ENCODE measurements around the gene FAM186B.
A peak's percentile ranks its signal among the peaks of the same experiment; 100 is the strongest.

FAM186B gene

DNA sequence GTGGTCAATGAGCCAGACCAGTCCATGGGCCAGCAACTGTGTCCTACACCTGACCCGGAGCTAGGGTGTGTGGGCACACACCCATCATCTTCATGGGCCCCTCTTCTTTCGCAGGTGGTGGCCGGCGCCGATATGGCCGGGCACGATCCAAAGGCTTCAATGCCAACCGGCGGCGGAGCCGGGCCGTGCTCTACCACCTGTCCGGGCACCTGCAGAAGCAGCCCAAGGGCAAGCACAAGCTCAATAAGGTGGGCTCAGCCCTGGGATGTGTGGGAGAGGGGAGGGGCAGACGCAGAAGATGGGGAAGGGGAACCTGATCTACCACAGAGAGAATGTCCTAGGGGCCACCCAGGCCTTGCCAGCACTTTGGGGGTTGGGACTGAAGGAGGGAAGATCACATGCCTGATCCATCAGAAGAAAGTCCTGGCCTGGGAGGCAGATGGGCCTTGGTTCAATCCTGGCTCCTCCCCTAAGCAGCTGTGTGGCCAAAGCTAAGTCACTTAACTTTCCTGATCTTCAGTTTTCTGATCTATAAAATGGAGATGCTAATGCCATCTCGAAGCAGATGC lies 62.8 kb downstream of the FAM186B start:
- H3K36me3 ChIP-seq (ENCODE audit: control insufficient read depth, insufficient read depth, low read length), result no peaks in the 10 kb centered on the region
- H3K4me1 ChIP-seq (ENCODE audit: control insufficient read depth, insufficient read depth, low read length), result peaks cover 2% of the 10 kb centered on the region
- H3K4me3 ChIP-seq (ENCODE audit: low read depth, low read length), result no peak overlapping the region
- no peak overlapping the region for H3K9ac ChIP-seq (ENCODE audit: low read depth, low read length)
- H3K27me3 ChIP-seq (ENCODE audit: control insufficient read depth, insufficient read depth, low read length), result peaks cover 88% of the 10 kb centered on the region
- no peaks in the 10 kb centered on the region for H3K9me3 ChIP-seq (ENCODE audit: control insufficient read depth, insufficient read depth, low read length)

DNA sequence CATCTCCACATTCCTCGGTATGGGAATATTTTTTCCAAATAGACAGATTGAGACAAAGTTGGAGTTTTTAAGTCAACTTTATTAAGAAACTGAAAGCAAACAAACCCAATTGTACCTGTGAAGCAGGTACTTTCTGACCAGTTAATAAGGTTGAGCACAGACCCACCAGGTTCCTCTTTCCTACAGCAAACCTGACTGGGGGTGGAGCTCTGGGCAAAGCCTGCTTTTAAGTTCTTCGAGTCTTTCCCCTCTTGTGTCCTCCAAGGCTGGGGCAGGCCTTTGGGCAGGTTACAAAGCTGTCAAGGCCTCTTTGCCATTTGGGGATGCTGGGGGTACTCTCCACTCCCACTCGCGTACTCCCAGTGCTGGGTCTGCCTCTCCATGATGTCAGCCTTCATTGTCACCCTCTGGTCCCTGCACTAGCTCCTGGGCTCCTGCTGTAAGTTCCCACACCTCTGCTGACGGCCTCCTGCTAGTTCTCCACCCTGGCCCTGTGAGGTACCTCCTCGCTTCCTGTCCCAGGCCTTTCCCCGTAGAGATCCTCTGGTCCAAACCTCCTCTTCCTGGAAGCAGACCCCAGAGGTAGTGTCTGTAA lies 63.4 kb downstream of the FAM186B start:
- Histone ChIP-seq H3K9me3 (ENCODE audit: control insufficient read depth, insufficient read depth, low read length) (no peaks in the 10 kb centered on the region), H3K27me3 (ENCODE audit: control insufficient read depth, insufficient read depth, low read length) (peaks cover 88% of the 10 kb centered on the region), H3K9ac (ENCODE audit: low read depth, low read length) (no peak overlapping the region), H3K4me1 (ENCODE audit: control insufficient read depth, insufficient read depth, low read length) (peaks cover 4% of the 10 kb centered on the region), H3K36me3 (ENCODE audit: control insufficient read depth, insufficient read depth, low read length) (no peaks in the 10 kb centered on the region), H3K4me3 (ENCODE audit: low read depth, low read length) (no peak overlapping the region)

DNA sequence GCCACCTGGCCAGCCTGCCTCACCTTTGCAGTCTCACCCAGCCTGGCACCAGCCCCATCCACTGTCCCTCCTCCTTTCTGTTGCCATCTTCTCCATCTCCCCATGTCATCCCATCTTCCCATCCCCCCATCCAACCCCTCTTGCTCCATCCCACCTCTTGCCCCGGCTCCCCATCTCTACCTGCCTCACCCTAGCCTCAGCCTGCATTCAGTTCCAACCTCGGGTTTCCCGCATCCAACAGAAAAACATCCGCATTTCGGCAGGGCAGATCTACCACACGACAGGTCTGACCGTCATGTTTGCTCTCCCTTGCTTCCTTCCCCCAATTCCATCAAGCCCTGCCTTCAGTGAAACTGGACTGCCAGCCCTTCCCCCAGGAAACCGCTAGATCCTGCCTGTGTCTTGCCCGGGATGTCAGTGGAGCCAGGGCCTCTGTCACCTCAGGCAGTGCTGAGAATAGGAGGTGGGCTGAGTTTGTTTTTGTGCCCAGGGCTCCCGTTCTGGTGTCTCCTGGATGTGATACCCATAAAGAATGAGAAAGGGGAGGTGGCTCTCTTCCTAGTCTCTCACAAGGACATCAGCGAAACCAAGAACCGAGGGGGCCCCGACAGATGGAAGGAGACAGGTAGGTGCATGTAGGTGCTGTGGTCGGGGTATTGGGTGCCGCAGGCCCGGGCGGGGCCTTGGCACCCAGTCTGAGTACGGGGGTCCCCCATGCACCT lies 64.1 kb downstream of the FAM186B start:
- peaks cover 4% of the 10 kb centered on the region for H3K4me1 ChIP-seq (ENCODE audit: control insufficient read depth, insufficient read depth, low read length)
- no peak overlapping the region for H3K9ac ChIP-seq (ENCODE audit: low read depth, low read length)

DNA sequence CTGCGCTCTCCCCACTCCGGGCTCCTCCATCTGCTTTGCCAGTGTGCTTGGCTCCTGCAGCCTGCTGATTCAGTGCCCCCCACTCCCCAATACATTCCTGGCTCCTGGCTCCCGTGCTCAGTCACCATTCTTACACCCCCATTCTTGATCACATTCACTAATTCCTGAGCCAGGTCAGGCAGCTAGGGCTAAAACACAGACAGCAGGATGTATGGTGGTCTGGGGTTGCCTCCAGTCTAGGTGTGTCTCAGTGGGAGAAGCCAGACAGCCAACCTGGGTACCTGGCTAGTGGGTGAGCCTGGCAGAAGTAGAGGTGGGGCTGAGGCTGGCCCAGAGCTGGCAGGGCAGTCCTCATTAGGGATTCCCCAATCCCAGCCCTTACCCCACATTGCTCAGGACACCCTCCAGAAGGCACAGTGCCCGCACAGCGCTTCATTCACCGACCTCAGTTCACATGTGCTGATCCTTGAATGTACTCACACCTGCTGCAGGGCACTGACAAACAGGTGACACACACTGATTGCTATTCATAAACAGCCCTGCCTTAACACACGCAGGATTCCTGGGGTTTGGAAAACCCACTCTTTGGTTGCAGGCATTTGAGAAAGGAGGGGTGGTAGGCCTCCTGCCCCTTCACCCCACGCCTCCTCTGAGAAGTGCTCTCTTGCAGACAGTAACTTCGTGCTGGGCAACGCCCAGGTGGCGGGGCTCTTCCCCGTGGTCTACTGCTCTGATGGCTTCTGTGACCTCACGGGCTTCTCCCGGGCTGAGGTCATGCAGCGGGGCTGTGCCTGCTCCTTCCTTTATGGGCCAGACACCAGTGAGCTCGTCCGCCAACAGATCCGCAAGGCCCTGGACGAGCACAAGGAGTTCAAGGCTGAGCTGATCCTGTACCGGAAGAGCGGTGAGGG lies 65.0 kb downstream of the FAM186B start:
- peaks cover 90% of the 10 kb centered on the region for H3K27me3 ChIP-seq (ENCODE audit: control insufficient read depth, insufficient read depth, low read length)
- H3K4me3 ChIP-seq (ENCODE audit: low read depth, low read length), result peak overlapping the region; percentile 39
- H3K9ac ChIP-seq (ENCODE audit: low read depth, low read length), result no peak overlapping the region
- no peaks in the 10 kb centered on the region for H3K36me3 ChIP-seq (ENCODE audit: control insufficient read depth, insufficient read depth, low read length)
- no peaks in the 10 kb centered on the region for H3K9me3 ChIP-seq (ENCODE audit: control insufficient read depth, insufficient read depth, low read length)
- H3K4me1 ChIP-seq (ENCODE audit: control insufficient read depth, insufficient read depth, low read length), result peaks cover 5% of the 10 kb centered on the region

More for the DNA sequence above, 64.1 kb downstream of the FAM186B start:
- no peaks in the 10 kb centered on the region for H3K36me3 ChIP-seq (ENCODE audit: control insufficient read depth, insufficient read depth, low read length)
- peaks cover 90% of the 10 kb centered on the region for H3K27me3 ChIP-seq (ENCODE audit: control insufficient read depth, insufficient read depth, low read length)
- H3K9me3 ChIP-seq (ENCODE audit: control insufficient read depth, insufficient read depth, low read length), result no peaks in the 10 kb centered on the region
- H3K4me3 ChIP-seq (ENCODE audit: low read depth, low read length), result no peak overlapping the region

DNA sequence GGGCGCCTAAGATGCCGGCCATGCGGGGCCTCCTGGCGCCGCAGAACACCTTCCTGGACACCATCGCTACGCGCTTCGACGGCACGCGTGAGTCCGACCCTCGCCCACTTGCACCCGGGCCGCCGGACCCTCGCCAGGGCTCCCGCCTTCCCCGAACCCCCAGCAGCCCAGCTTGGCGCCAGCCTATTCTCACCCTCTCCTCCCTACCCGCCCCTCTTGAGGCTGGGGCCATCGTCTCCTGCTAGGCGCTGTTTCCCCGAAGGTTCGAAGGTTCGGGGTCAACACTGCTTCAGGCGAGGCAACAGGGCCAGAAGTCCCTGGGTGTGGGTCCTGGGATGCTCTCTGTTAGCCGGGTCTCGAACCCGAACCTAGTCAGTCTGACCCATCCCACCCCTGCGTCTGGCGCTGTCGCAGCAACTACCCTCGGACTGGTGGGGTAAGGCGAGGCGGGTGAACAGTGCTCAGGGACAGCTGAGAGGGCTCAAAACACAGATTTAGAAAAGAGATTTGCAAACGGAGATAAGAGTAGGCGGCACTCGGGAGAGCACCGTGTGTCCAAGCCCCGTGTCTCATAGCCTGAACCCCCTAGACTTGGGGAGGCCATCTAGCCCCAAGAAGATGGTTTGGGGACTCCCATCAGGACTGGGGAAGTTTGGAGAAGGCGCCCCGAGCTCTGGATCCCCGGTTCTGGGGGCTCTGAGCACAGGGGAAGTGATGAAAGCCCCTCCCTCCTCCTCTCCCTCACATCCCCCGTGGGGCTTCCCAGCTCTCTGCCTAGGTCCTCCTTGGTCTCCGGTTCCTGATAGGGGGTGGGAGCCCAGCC lies 65.8 kb downstream of the FAM186B start:
- Histone ChIP-seq H3K4me1 (ENCODE audit: control insufficient read depth, insufficient read depth, low read length) (peaks cover 5% of the 10 kb centered on the region), H3K36me3 (ENCODE audit: control insufficient read depth, insufficient read depth, low read length) (no peaks in the 10 kb centered on the region), H3K27me3 (ENCODE audit: control insufficient read depth, insufficient read depth, low read length) (peaks cover 91% of the 10 kb centered on the region), H3K9ac (ENCODE audit: low read depth, low read length) (no peak overlapping the region), H3K4me3 (ENCODE audit: low read depth, low read length) (peak overlapping the region; percentile 39), H3K9me3 (ENCODE audit: control insufficient read depth, insufficient read depth, low read length) (no peaks in the 10 kb centered on the region)

DNA sequence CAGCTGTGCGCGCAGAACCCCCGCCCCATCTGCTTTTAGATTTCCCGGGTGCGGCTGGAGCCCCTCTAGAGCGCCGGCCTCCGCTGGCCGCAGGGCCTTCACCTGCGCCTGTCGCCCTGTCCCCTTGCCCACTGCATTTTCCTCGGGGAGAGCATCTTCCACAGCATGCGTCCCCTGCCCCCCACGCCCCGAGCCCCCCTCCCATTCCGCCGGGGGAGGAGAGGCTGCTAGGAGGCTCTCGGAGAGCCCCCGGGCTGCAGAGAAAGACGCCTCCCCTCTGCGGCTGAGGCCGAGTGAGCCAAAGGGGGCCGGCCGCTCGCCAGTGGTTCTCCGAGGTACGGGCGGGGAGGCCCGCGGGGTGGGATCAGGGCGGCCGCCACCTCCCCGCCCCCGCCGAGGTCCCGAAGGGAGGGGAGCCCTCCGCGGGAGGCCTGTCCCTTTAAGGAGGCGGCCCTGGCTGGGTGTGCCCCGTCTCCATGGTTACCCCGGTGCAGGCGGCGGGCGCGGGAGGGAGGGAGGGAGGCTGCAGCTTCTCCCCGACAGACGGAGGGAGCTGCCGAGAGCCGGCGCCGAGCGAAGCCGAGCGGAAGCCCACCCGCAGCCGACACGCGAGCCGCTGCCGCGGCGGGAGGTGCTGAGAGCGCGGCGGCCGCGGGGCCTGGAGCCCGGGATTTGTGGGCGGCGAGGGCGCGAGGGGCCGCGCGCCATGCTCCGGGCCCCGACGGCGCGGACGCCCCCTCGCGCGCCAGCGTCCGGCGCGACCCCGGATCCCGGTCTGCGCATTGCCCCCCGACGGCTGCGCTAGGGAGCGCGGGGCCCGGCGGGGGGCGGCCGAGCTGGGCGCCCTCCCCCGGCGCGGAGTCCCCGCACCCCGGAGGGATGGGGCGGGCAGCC lies 66.7 kb downstream of the FAM186B start, which contains the start of gene KCNH3:
Gene KCNH3, plus strand, starts transcription at position 521 of the 894 bp plus-strand sequence. CDS start 387 bp downstream, outside the sequence.
- Histone ChIP-seq H3K9me3 (ENCODE audit: control insufficient read depth, insufficient read depth, low read length) (no peaks in the 10 kb centered on the region), H3K36me3 (ENCODE audit: control insufficient read depth, insufficient read depth, low read length) (no peaks in the 10 kb centered on the region), H3K4me1 (ENCODE audit: control insufficient read depth, insufficient read depth, low read length) (peaks cover 4% of the 10 kb centered on the region), H3K9ac (ENCODE audit: low read depth, low read length) (no peak within 1 kb of the TSS), H3K4me3 (ENCODE audit: low read depth, low read length) (peak within 1 kb of the TSS; percentile 74), H3K27me3 (ENCODE audit: control insufficient read depth, insufficient read depth, low read length) (peaks cover 85% of the 10 kb centered on the region)

DNA sequence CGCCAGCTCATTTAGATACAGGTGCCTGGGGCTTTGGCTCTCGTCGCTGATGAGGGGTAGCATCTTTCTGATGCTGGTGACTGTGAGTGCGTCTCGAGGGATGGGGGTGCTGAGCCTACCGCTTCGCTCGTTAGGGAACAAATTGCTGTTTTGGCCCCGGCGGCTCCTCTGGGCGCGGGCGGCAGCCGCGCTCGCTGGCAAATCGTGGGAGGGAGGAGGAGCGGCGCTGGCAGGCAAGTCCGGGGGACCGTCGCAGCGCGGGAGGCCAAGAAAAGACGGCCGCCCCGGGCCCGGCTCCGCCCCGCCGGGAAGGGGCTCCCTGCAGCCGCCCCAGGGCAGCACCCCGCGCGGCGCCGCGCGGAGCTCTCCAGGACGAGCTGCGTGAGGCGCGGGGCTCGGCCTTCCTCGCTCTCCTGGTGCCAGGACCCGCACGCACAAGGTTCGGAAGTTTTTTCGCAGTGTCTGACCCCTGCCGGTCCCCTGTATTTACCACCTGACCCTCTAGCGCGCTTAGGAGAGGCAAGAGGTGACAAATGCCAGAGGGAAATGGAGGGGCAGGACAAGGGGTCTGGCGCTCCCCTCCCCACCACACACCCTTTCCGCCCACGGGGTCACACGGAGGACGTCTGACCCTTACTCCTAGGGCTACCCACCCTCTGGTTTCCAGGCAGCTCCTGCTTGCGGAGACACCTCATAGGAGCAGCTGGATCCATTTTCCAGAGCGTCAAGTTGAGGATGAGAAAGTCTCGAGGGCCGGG lies 67.5 kb downstream of the FAM186B start:
- H3K9me3 ChIP-seq (ENCODE audit: control insufficient read depth, insufficient read depth, low read length), result no peaks in the 10 kb centered on the region
- peaks cover 4% of the 10 kb centered on the region for H3K4me1 ChIP-seq (ENCODE audit: control insufficient read depth, insufficient read depth, low read length)
- no peak overlapping the region for H3K9ac ChIP-seq (ENCODE audit: low read depth, low read length)
- peaks cover 79% of the 10 kb centered on the region for H3K27me3 ChIP-seq (ENCODE audit: control insufficient read depth, insufficient read depth, low read length)
- no peaks in the 10 kb centered on the region for H3K36me3 ChIP-seq (ENCODE audit: control insufficient read depth, insufficient read depth, low read length)
- peak overlapping the region; percentile 74 for H3K4me3 ChIP-seq (ENCODE audit: low read depth, low read length)

Data from iPS-15b (cell line).